Cardiac muscle cell (in vitro differentiated cells and primary cell): ENCODE data around the gene APBB1IP. TPM values are rescaled to one million over a fixed set of nuclear protein-coding genes. Genes with fewer than 3 reads are reported as not detected.
"Not testable (repeated sequence)": the region's sequence is repeated elsewhere in the genome, so short reads cannot be mapped to it uniquely, and the experiment has no call there.

Experiments used
- DNase-seq, 2 donors: peaks; one replicate each; pipeline versions ENCODE4 v3.0.0 to v3.0.0-alpha.2; 2010 to 2017; ENCODE audit warnings: low read depth in 1 of 2, low spot score in 1 of 2
- H3K27ac ChIP-seq: fragments of 200-600 bp; sonication (generic); 2 replicates; pipeline ENCODE4 v1.5.1; 2016
- H3K27me3 ChIP-seq: fragments of 200-600 bp; sonication (generic); 2 replicates; pipeline ENCODE4 v1.6.0; 2016; ENCODE audit warnings: control low read depth
- H3K36me3 ChIP-seq: fragments of 200-600 bp; sonication (generic); 2 replicates; pipeline ENCODE4 v1.5.1; 2016; ENCODE audit warnings: control low read depth
- H3K4me1 ChIP-seq: fragments of 200-600 bp; sonication (generic); 2 replicates; pipeline ENCODE4 v1.8.1; 2017; ENCODE audit warnings: low read depth, mild to moderate bottlenecking, mixed run types
- H3K4me3 ChIP-seq: fragments of 200-600 bp; sonication (generic); 2 replicates; pipeline ENCODE4 v1.5.1; 2016; ENCODE audit warnings: mild to moderate bottlenecking
- H3K9me3 ChIP-seq: fragments of 200-600 bp; sonication (generic); 2 replicates; pipeline ENCODE4 v1.5.1; 2017; ENCODE audit warnings: low read depth, mild to moderate bottlenecking, control low read depth
- CTCF ChIP-seq: IDR thresholded peaks from 2 replicates; pipeline ENCODE4 v1.5.1; 2012; ENCODE audit warnings: low read depth, mild to moderate bottlenecking, low read length
- polyA plus RNA-seq: library from polyadenylated mRNA; unstranded; fragments of >200 nt; fragmentation: Nextera tagmentation; extraction: Ambion mirVana; gene quantifications from 2 replicates; pipeline ENCODE4 v1.2.1, GENCODE V29; 2016
- total RNA-seq: library from RNA; depleted of rRNA; stranded (reverse); fragments of >200 nt; gene quantifications from 2 replicates; pipeline ENCODE4 v1.2.3, GENCODE V29; 2016

APBB1IP gene
- total and polyA plus RNA-seq, 2 experiments from 2014 or later: not detected

- Histone ChIP-seq H3K27ac (no peak overlapping the region), H3K4me3 (no peak overlapping the region), H3K27me3 (peaks cover 5% of the 10 kb centered on the region), H3K9me3 (no peaks in the 10 kb centered on the region), H3K4me1 (no peaks in the 10 kb centered on the region), H3K36me3 (no peaks in the 10 kb centered on the region)
- TF ChIP-seq CTCF: no peak
- no peak for DNase-seq
Measured at GRCh38 chr10:26491276-26491675, 53.1 kb downstream of the APBB1IP start.

- H3K27ac ChIP-seq: no peak overlapping the region
Measured at GRCh38 chr10:26491934-26492333, 53.8 kb downstream of the APBB1IP start.

GRCh38 chr10:26492725-26493124, 54.6 kb downstream of the APBB1IP start:
- H3K4me1 ChIP-seq, H3K27ac ChIP-seq, H3K4me3 ChIP-seq, DNase-seq, H3K9me3 ChIP-seq, H3K36me3 ChIP-seq, H3K27me3 ChIP-seq: not testable (repeated sequence)

More at GRCh38 chr10:26491934-26492333, 53.8 kb downstream of the APBB1IP start:
- Histone ChIP-seq H3K36me3 (no peaks in the 10 kb centered on the region), H3K9me3 (no peaks in the 10 kb centered on the region), H3K4me3 (no peak overlapping the region), H3K27me3 (no peaks in the 10 kb centered on the region), H3K4me1 (no peaks in the 10 kb centered on the region)
- no peak for TF ChIP-seq CTCF
- DNase-seq: peak in 1 of 2 donors; percentile 56

DNA sequence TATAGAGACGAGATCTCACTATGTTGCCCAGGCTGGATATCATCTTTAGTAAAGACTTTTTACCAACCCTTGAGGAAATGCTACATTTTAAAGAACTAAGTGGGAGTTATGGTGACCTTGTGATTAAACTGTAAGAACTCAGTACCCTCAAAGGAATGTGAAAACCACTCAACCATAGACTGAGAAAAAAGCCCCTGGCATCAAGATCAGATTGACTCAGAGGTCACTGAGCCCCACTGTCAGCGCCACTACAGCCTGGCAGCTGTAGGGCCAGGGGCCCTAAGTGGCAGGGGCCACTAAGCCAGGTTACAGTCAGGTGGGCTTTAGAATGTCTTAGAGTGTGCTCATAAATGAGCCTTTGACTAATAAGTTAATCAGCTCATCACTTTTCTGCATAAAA, 55.9 kb downstream of the APBB1IP start:
- Histone ChIP-seq H3K4me3 (no peak overlapping the region), H3K27me3 (no peaks in the 10 kb centered on the region), H3K27ac (no peak overlapping the region), H3K9me3 (no peaks in the 10 kb centered on the region), H3K4me1 (no peaks in the 10 kb centered on the region), H3K36me3 (no peaks in the 10 kb centered on the region)
- no peak for TF ChIP-seq CTCF
- no peak for DNase-seq

DNA sequence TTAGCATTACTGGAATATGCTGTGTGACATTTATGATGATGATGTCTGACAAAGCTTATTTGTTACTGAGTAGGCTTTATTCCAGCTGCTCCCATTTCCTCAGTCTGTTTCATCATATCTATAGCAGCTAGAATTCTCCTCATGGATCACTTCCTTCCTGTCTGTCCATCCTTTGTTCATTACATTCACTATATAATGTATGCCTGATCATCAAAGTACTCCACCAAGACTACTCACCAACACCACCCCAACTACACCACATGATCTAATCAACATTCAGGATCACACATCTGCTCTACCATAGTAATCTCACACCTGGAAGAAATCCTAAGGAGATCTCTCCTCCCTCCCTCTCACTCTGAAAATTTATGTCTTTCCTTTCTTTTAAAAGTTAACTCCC, 61.3 kb downstream of the APBB1IP start:
- Histone ChIP-seq H3K9me3 (no peaks in the 10 kb centered on the region), H3K27ac (no peak overlapping the region), H3K4me3 (no peak overlapping the region), H3K4me1 (no peaks in the 10 kb centered on the region), H3K27me3 (peaks cover 7% of the 10 kb centered on the region), H3K36me3 (no peaks in the 10 kb centered on the region)
- peak in 1 of 2 donors; percentile 9 for DNase-seq
- TF ChIP-seq CTCF: no peak

DNA sequence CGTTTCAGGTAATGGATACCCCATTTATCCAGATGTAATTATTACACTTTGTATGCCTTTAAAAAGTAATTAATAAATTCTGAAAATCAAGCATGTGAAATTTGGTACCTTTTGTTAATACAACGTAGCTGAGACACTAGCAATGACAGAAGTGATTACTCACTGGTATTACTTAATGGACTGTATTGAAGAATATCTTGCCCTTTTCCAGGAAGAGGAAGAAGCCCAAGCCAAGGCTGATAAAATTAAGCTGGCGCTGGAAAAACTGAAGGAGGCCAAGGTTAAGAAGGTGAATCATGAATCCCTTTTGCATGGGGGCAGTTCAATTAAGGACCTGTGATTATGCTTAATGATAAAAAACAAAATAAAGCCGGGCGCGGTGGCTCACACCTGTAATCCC, 64.8 kb downstream of the APBB1IP start:
- H3K4me1 ChIP-seq: no peaks in the 10 kb centered on the region
- no peak overlapping the region for H3K27ac ChIP-seq
- TF ChIP-seq CTCF: no peak
- no peaks in the 10 kb centered on the region for H3K9me3 ChIP-seq
- H3K27me3 ChIP-seq: peaks cover 7% of the 10 kb centered on the region
- no peaks in the 10 kb centered on the region for H3K36me3 ChIP-seq
- no peak overlapping the region for H3K4me3 ChIP-seq
- peak in 1 of 2 donors; percentile 3 for DNase-seq
